ENCODE measurements around the gene STAT5A. TPM values are rescaled to one million over a fixed set of nuclear protein-coding genes. Genes with fewer than 3 reads are reported as not detected.

Gene STAT5A
- total RNA-seq, 2 donors from 2014 or later = 16.9 to 51.2 TPM

DNA sequence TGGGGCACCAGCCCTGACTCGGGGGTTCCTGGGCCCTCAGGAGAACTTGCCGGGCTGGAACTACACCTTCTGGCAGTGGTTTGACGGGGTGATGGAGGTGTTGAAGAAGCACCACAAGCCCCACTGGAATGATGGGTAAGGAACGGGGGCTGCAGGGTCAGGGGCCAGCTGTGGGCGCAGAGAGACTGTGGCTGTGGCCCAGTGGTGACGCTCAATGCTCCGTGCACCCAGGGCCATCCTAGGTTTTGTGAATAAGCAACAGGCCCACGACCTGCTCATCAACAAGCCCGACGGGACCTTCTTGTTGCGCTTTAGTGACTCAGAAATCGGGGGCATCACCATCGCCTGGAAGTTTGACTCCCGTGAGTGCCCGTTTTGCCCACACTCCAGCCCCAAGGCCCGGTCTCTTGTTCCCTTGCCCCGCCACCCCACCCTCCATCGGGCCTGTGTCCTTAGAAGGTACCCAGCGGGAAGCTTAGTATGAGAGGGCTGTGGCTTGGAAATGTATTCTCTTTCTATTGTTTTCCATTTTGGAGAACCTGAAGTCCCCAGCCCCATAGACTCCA lies 19.1 kb downstream of the STAT5A start:
- DNase-seq (ENCODE audit: low spot score) = no peak
- no peak for TF ChIP-seq CTCF (IDR thresholded peaks at IDR 0.05)
- H3K36me3 ChIP-seq = peaks cover 66% of the 10 kb centered on the region

GRCh38 chr17:42308446-42308845 lies 20.1 kb downstream of the STAT5A start:
- H3K27me3 ChIP-seq = no peaks in the 10 kb centered on the region
- H3K36me3 ChIP-seq = peaks cover 58% of the 10 kb centered on the region
- H3K4me1 ChIP-seq = peaks cover 0 to 29% of the 10 kb centered on the region in 2 donors
- H3K9me3 ChIP-seq = no peaks in the 10 kb centered on the region
- no peak overlapping the region for H3K4me3 ChIP-seq
- TF ChIP-seq CTCF (IDR thresholded peaks at IDR 0.05) = no peak
- no peak overlapping the region for H3K27ac ChIP-seq
- DNase-seq (ENCODE audit: low spot score) = no peak

More for the DNA sequence above, 19.1 kb downstream of the STAT5A start:
- peaks cover 0 to 24% of the 10 kb centered on the region in 2 donors for H3K4me1 ChIP-seq
- H3K4me3 ChIP-seq = no peak overlapping the region
- no peaks in the 10 kb centered on the region for H3K27me3 ChIP-seq
- no peaks in the 10 kb centered on the region for H3K9me3 ChIP-seq
- no peak overlapping the region for H3K27ac ChIP-seq

DNA sequence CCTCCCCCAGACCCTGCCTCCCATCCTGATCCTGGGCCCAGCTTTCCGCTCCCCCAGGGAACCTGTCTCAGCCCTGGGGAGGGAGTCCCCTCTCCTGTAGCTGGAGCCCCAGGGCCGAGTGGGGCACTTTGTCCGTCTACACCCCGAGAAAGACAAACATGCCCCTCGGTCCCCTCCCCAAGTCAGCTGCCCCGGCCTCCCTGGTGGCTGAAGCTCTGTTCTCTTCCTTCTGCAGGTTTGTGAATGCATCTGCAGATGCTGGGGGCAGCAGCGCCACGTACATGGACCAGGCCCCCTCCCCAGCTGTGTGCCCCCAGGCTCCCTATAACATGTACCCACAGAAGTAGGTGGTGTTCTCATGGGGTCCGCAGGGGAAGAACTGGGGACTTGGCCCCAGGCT lies 20.8 kb downstream of the STAT5A start:
- Histone ChIP-seq H3K36me3 (peaks cover 60% of the 10 kb centered on the region), H3K27me3 (no peaks in the 10 kb centered on the region), H3K4me3 (no peak overlapping the region), H3K27ac (no peak overlapping the region), H3K4me1 (peaks cover 0 to 29% of the 10 kb centered on the region in 2 donors), H3K9me3 (no peaks in the 10 kb centered on the region)
- no peak for TF ChIP-seq CTCF (IDR thresholded peaks at IDR 0.05)
- DNase-seq (ENCODE audit: low spot score) = no peak

- Histone ChIP-seq H3K4me3 (no peak overlapping the region), H3K27ac (peak overlapping the region in 1 of 2 donors; percentile 79), H3K9me3 (no peaks in the 10 kb centered on the region), H3K27me3 (no peaks in the 10 kb centered on the region), H3K36me3 (peaks cover 60% of the 10 kb centered on the region), H3K4me1 (peaks cover 0 to 29% of the 10 kb centered on the region in 2 donors)
- no peak for DNase-seq (ENCODE audit: low spot score)
- TF ChIP-seq CTCF (IDR thresholded peaks at IDR 0.05) = no peak
Measured at GRCh38 chr17:42309986-42310786, 21.9 kb downstream of the STAT5A start.

GRCh38 chr17:42310787-42311215 lies 22.5 kb downstream of the STAT5A start:
- peaks cover 66% of the 10 kb centered on the region for H3K36me3 ChIP-seq

More at GRCh38 chr17:42310787-42311215, 22.5 kb downstream of the STAT5A start:
- Histone ChIP-seq H3K27ac (peak overlapping the region; percentile 79), H3K27me3 (no peaks in the 10 kb centered on the region), H3K4me3 (no peak overlapping the region), H3K9me3 (no peaks in the 10 kb centered on the region), H3K4me1 (peaks cover 0 to 29% of the 10 kb centered on the region in 2 donors)
- no peak for TF ChIP-seq CTCF (IDR thresholded peaks at IDR 0.05)
- DNase-seq (ENCODE audit: low spot score) = no peak

All from right atrium auricular region (tissue), 2 donors.